GM23248 (cell line): Measurements from ENCODE around the gene GPR17.

Source experiments
- EZH2 ChIP-seq: fragments of 200-600 bp; sonication (generic); IDR thresholded peaks from 2 replicates; pipeline ENCODE4 v1.6.1; 2018; ENCODE audit warnings: antibody characterized with exemption, mild to moderate bottlenecking; ENCODE audit not compliant: insufficient read depth, poor library complexity, severe bottlenecking
- EZH2phosphoT487 ChIP-seq: fragments of 200-600 bp; sonication (generic); IDR thresholded peaks from 2 replicates; pipeline ENCODE4 v1.6.1; 2018; ENCODE audit warnings: antibody characterized with exemption, moderate library complexity, mild to moderate bottlenecking, low read depth; ENCODE audit not compliant: insufficient read depth

- TF ChIP-seq EZH2 (no peak), EZH2phosphoT487 (no peak)
These were observed 2.4 kb upstream of the GPR17 start for GRCh38 chr2:127643439-127644065.
